GM18520 (cell line): ENCODE results near the gene BCOR.

Experiments used
- ATAC-seq: cut with Tn5 transposase; IDR thresholded peaks from one replicate; pipeline ENCODE4 v1.9.1; 2021; ENCODE audit not compliant: unreplicated experiment

BCOR gene

GRCh38 chrX:40006106-40007017 is 91.4 kb downstream of the BCOR start:
- no peak for ATAC-seq

- ATAC-seq: no peak
These were observed 92.3 kb downstream of the BCOR start for GRCh38 chrX:40005292-40006011.

- no peak for ATAC-seq
These were observed 92.9 kb downstream of the BCOR start for GRCh38 chrX:40004921-40005291.

GRCh38 chrX:40004246-40004535 is 93.6 kb downstream of the BCOR start:
- no peak for ATAC-seq

- ATAC-seq: no peak
These were observed 94.1 kb downstream of the BCOR start for GRCh38 chrX:40003428-40004245.

GRCh38 chrX:40003071-40003427 is 94.7 kb downstream of the BCOR start:
- no peak for ATAC-seq
